Panc1 (cell line): ENCODE results near the gene RLN2. TPM values are rescaled to one million over a fixed set of nuclear protein-coding genes. Genes with fewer than 3 reads are reported as not detected.
"Not testable (repeated sequence)": the region's sequence is repeated elsewhere in the genome, so short reads cannot be mapped to it uniquely, and the experiment has no call there.

Experiments
- ATAC-seq: fragments of 200-7000 bp; cut with Tn5 transposase; 2 replicates; pipeline ENCODE4 v1.9.1; 2020; ENCODE audit warnings: mild to moderate bottlenecking, moderate library complexity
- BruUV-seq: library from RNA; stranded (reverse); fragments of 400-500 nt; replicated peaks from 2 replicates; lab custom pipeline; 2021; lab: Mats Ljungman, UMichigan
- CTCF ChIA-PET: fragments of 300-600 bp; sonication (Branson Sonifier 250); formaldehyde crosslinking; loops from one replicate; lab custom pipeline; 2022; ENCODE audit warnings: antibody characterized with exemption; lab: Charles Lee
- POLR2A ChIA-PET: fragments of 300-600 bp; sonication (Branson Sonifier 250); formaldehyde crosslinking; loops from one replicate; lab custom pipeline; 2022; ENCODE audit warnings: antibody characterized with exemption; lab: Charles Lee
- DNase-seq: peaks from one replicate; pipeline ENCODE4 v3.0.0-alpha.2; 2010; ENCODE audit warnings: low read depth, low spot score
- H3K27ac ChIP-seq: 2 replicates; pipeline ENCODE4 v1.5.1; 2011; ENCODE audit warnings: mild to moderate bottlenecking, low read length, inconsistent platforms
- H3K27me3 ChIP-seq: fragments of 200-500 bp; sonication (Bioruptor generic); 2 replicates; pipeline ENCODE4 v1.6.0; 2014; ENCODE audit warnings: low read length, inconsistent platforms; ENCODE audit not compliant: control insufficient read depth, insufficient read depth
- H3K36me3 ChIP-seq: fragments of 200-500 bp; sonication (Bioruptor generic); 2 replicates; pipeline ENCODE4 v1.5.1; 2014; ENCODE audit warnings: inconsistent platforms, mild to moderate bottlenecking, low read length, moderate library complexity; ENCODE audit not compliant: control insufficient read depth, insufficient read depth
- H3K4me1 ChIP-seq: 2 replicates; pipeline ENCODE4 v1.5.1; 2011; ENCODE audit warnings: inconsistent platforms, mild to moderate bottlenecking, low read length, moderate library complexity; ENCODE audit not compliant: control insufficient read depth, insufficient read depth
- H3K4me3 ChIP-seq, 2 experiments: 2 replicates each; pipeline ENCODE4 v1.5.1; 2011 to 2012; ENCODE audit warnings: low read depth in 2 of 2, low read length in 2 of 2, mild to moderate bottlenecking in 2 of 2, inconsistent platforms in 1 of 2, moderate library complexity in 1 of 2
- H3K9me3 ChIP-seq: fragments of 200-500 bp; sonication (Bioruptor generic); 2 replicates; pipeline ENCODE4 v1.5.1; 2014; ENCODE audit warnings: low read depth, mild to moderate bottlenecking, inconsistent platforms, low read length, moderate library complexity; ENCODE audit not compliant: control insufficient read depth, insufficient read depth
- CTCF ChIP-seq: fragments of 450-650 bp; IDR thresholded peaks from 2 replicates; pipeline ENCODE4 v1.5.1; 2017; ENCODE audit warnings: mild to moderate bottlenecking
- POLR2AphosphoS5 ChIP-seq: IDR thresholded peaks from 2 replicates; pipeline ENCODE4 v1.6.1; 2012; ENCODE audit warnings: mild to moderate bottlenecking, low read depth, low read length, moderate library complexity
- REST ChIP-seq, 2 experiments: IDR thresholded peaks; 2 replicates each; pipeline ENCODE4 v1.6.1; 2011 to 2012; ENCODE audit warnings: low read depth in 2 of 2, control low read depth in 1 of 2, low read length in 1 of 2, mild to moderate bottlenecking in 1 of 2, moderate library complexity in 1 of 2; ENCODE audit not compliant: insufficient read depth in 1 of 2
- SIN3A ChIP-seq: IDR thresholded peaks from 2 replicates; pipeline ENCODE4 v1.6.1; 2012; ENCODE audit warnings: low read depth, mild to moderate bottlenecking, low read length, moderate library complexity, borderline replicate concordance; ENCODE audit not compliant: insufficient read depth
- TCF7L2 ChIP-seq: IDR thresholded peaks from 2 replicates; pipeline ENCODE4 v1.6.1; 2011; ENCODE audit warnings: mild to moderate bottlenecking, low read depth, low read length, inconsistent platforms
- in situ Hi-C: cut with HindIII; loops from 2 replicates; pipeline ENCODE4 v1.10.0; 2016; ENCODE audit warnings: low sequenced_read_pairs, low pct_unique_long_range_greater_than_20kb
- intact Hi-C: fragments of 100-400 bp; cut with micrococcal nuclease; formaldehyde crosslinking; loops from one replicate; pipeline ENCODE4 v1.10.0; 2022; ENCODE audit not compliant: unreplicated experiment
- total RNA-seq: library from RNA; stranded (reverse); gene quantifications from one replicate; pipeline ENCODE4 v1.2.1, GENCODE V29; 2021; ENCODE audit not compliant: unreplicated experiment

The RLN2 gene
- total RNA-seq, 1 experiment from 2014 or later = not detected

- no peak overlapping the region for H3K27ac ChIP-seq
- no peak for TF ChIP-seq CTCF
- no peak for TF ChIP-seq TCF7L2
- TF ChIP-seq POLR2AphosphoS5 = no peak
- no peak for TF ChIP-seq REST (IDR thresholded peaks at IDR 0.05; ENCODE audit: insufficient read depth in 1 of 2, low read depth in 2 of 2, low read length in 1 of 2)
- no peak for TF ChIP-seq SIN3A
- no peak for ATAC-seq
- no peaks in the 10 kb centered on the region for H3K27me3 ChIP-seq
- H3K4me1 ChIP-seq = no peaks in the 10 kb centered on the region
- POLR2A ChIA-PET = no interaction called here
- intact Hi-C loops (no loop called here), in situ Hi-C loops (no loop called here)
- no peaks in the 10 kb centered on the region for H3K9me3 ChIP-seq
- DNase-seq = no peak
- H3K36me3 ChIP-seq = no peaks in the 10 kb centered on the region
- CTCF ChIA-PET = no interaction called here
- no TSS peak for BruUV-seq
- no peak overlapping the region for H3K4me3 ChIP-seq
Observed at GRCh38 chr9:5336688-5337087, 32.2 kb upstream of the RLN2 start.

DNA sequence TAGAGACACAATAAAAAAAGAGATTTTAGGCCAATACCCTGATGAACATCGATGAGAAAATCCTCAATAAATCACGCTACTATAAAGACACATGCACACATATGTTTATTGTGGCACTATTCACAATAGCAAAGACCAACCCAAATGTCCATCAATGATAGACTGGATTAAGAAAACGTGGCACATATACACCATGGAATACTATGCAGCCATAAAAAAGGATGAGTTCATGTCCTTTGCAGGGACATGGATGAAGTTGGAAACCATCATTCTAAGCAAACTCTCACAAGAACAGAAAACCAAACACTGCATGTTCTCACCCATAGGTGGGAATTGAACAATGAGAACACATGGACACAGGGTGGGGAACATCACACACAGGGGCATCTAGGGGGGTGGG, 26.8 kb upstream of the RLN2 start:
- H3K4me3 ChIP-seq, BruUV-seq, in situ Hi-C loops, H3K27me3 ChIP-seq, ATAC-seq, H3K9me3 ChIP-seq, H3K4me1 ChIP-seq, H3K36me3 ChIP-seq, DNase-seq, POLR2A ChIA-PET, intact Hi-C loops, CTCF ChIA-PET, H3K27ac ChIP-seq: not testable (repeated sequence)

GRCh38 chr9:5326893-5327548, 22.5 kb upstream of the RLN2 start:
- Histone ChIP-seq H3K36me3 (no peaks in the 10 kb centered on the region), H3K27ac (no peak overlapping the region), H3K27me3 (no peaks in the 10 kb centered on the region), H3K4me3 (no peak overlapping the region), H3K9me3 (no peaks in the 10 kb centered on the region), H3K4me1 (no peaks in the 10 kb centered on the region)
- no peak for TF ChIP-seq TCF7L2
- TF ChIP-seq SIN3A = no peak
- no peak for TF ChIP-seq REST (IDR thresholded peaks at IDR 0.05; ENCODE audit: insufficient read depth in 1 of 2, low read depth in 2 of 2, low read length in 1 of 2)
- no peak for TF ChIP-seq CTCF
- TF ChIP-seq POLR2AphosphoS5 = no peak
- DNase-seq (no peak), ATAC-seq (no peak)
- in situ Hi-C loops (no loop called here), intact Hi-C loops (no loop called here)
- ChIA-PET POLR2A (no interaction called here), CTCF (no interaction called here)
- no TSS peak for BruUV-seq
